Kidney (tissue), 14 donors: ENCODE results near the gene ZBTB14. TPM values are rescaled to one million over a fixed set of nuclear protein-coding genes. Genes with fewer than 3 reads are reported as not detected.

Experiments
- DNase-seq, 5 donors: peaks; one replicate each; pipeline ENCODE4 v3.0.0-alpha.2; 2013 to 2020
- FAIRE-seq: peaks from 2 replicates; lab custom pipeline; 2012; peaks lifted over from hg19 to GRCh38; lab: Jason Lieb, UNC
- H3K27ac ChIP-seq, 2 donors: one replicate each; pipeline ENCODE4 v1.7.0; 2013; ENCODE audit warnings: low read depth in 2 of 2, low read length in 2 of 2, inconsistent platforms in 1 of 2
- H3K27me3 ChIP-seq: one replicate; pipeline ENCODE4 v1.7.1; 2013; ENCODE audit warnings: low read length, inconsistent platforms; ENCODE audit not compliant: control insufficient read depth, insufficient read depth
- H3K36me3 ChIP-seq, 3 donors: one replicate each; pipeline versions ENCODE4 v1.7.0 to v1.7.1; 2013; ENCODE audit warnings: low read length in 3 of 3, control low read depth in 1 of 3, inconsistent platforms in 1 of 3; ENCODE audit not compliant: insufficient read depth in 3 of 3, control insufficient read depth in 2 of 3
- H3K4me1 ChIP-seq, 3 donors: one replicate each; pipeline versions ENCODE4 v1.7.0 to v1.7.1; 2013; ENCODE audit warnings: low read length in 3 of 3, inconsistent platforms in 1 of 3, low read depth in 1 of 3; ENCODE audit not compliant: control insufficient read depth in 2 of 3, insufficient read depth in 2 of 3
- H3K4me3 ChIP-seq, 3 donors: one replicate each; pipeline versions ENCODE4 v1.7.0 to v1.8.1; 2013; ENCODE audit warnings: low read length in 3 of 3, control low read depth in 1 of 3, inconsistent platforms in 1 of 3
- H3K9ac ChIP-seq, 3 donors: one replicate each; pipeline versions ENCODE4 v1.7.0 to v1.7.1; 2013; ENCODE audit warnings: low read length in 3 of 3, control low read depth in 1 of 3, inconsistent platforms in 1 of 3
- H3K9me3 ChIP-seq, 3 donors: one replicate each; pipeline versions ENCODE4 v1.7.0 to v1.7.1; 2013; ENCODE audit warnings: low read length in 3 of 3, control low read depth in 1 of 3, inconsistent platforms in 1 of 3; ENCODE audit not compliant: control insufficient read depth in 2 of 3, insufficient read depth in 1 of 3
- CTCF ChIP-seq: IDR thresholded peaks from 3 replicates; pipeline ENCODE4 v1.5.1; 2012; ENCODE audit warnings: mild to moderate bottlenecking, moderate library complexity, borderline replicate concordance; ENCODE audit not compliant: insufficient read depth; ENCODE audit errors: extremely low read depth
- intact Hi-C: fragments of 100-400 bp; cut with DNase I; formaldehyde crosslinking; loops from one replicate; pipeline ENCODE4 v1.11.1; 2022
- polyA plus RNA-seq: library from polyadenylated mRNA; stranded (reverse); fragments of 350-450 nt; fragmentation: Illumina TruSeq; extraction: RNeasy Lipid Tissue Mini Kit (QIAGEN cat#74804); gene quantifications from one replicate; pipeline ENCODE4 v1.2.3, GENCODE V29; 2014; ENCODE audit warnings: low read depth, low replicate concordance; ENCODE audit not compliant: insufficient read depth
- total RNA-seq: library from RNA; stranded (reverse); fragmentation: NEBNext Ultra II Directional; extraction: Animal tissue kit (Norgen Biotek cat#: 25700); gene quantifications from one replicate; pipeline ENCODE4 v1.2.1, GENCODE V29; 2021
- donor health status: control.
- donor health status: control.
- donor health status: control.
- donor health status: control.
- donor health status: control.
- donor health status: DM: yes; HTN: yes; CAD: no.
- donor health status: Normal renal cell carcinoma (clear cell type).

ZBTB14 gene
- total and polyA plus RNA-seq, 2 donors from 2014 or later = 6.7 to 17.5 TPM

- no peak overlapping the region for H3K27ac ChIP-seq
- H3K9me3 ChIP-seq = no peaks in the 10 kb centered on the region
- no peak overlapping the region for H3K9ac ChIP-seq
- DNase-seq (no peak), FAIRE-seq (no peak)
- no peak overlapping the region for H3K4me3 ChIP-seq
- H3K27me3 ChIP-seq = no peaks in the 10 kb centered on the region
- no peaks in the 10 kb centered on the region for H3K4me1 ChIP-seq
- H3K36me3 ChIP-seq = no peaks in the 10 kb centered on the region
- intact Hi-C loops = no loop called here
- no peak for TF ChIP-seq CTCF
Measured at GRCh38 chr18:5318061-5318700, 22.7 kb upstream of the ZBTB14 start.

- DNase-seq (no peak), FAIRE-seq (no peak)
- Histone ChIP-seq H3K27ac (no peak overlapping the region), H3K36me3 (no peaks in the 10 kb centered on the region), H3K4me3 (no peak overlapping the region), H3K27me3 (no peaks in the 10 kb centered on the region), H3K9me3 (no peaks in the 10 kb centered on the region), H3K9ac (no peak overlapping the region), H3K4me1 (no peaks in the 10 kb centered on the region)
- TF ChIP-seq CTCF = no peak
- intact Hi-C loops = no loop called here
Measured at GRCh38 chr18:5317186-5317585, 21.7 kb upstream of the ZBTB14 start.

GRCh38 chr18:5315838-5316237 lies 20.3 kb upstream of the ZBTB14 start:
- H3K36me3 ChIP-seq = no peaks in the 10 kb centered on the region
- no peak for TF ChIP-seq CTCF
- no peak overlapping the region for H3K27ac ChIP-seq
- H3K4me3 ChIP-seq = no peak overlapping the region
- H3K4me1 ChIP-seq = no peaks in the 10 kb centered on the region
- no peaks in the 10 kb centered on the region for H3K9me3 ChIP-seq
- DNase-seq (no peak), FAIRE-seq (no peak)
- no peak overlapping the region for H3K9ac ChIP-seq
- H3K27me3 ChIP-seq = no peaks in the 10 kb centered on the region
- intact Hi-C loops = no loop called here
